Measurements from ENCODE around the gene CYP2A6.
"Not testable (repeated sequence)": the region's sequence is repeated elsewhere in the genome, so short reads cannot be mapped to it uniquely, and the experiment has no call there.

The CYP2A6 gene

GRCh38 chr19:40850277-40850676, at the start of gene CYP2A6:
CYP2A6 (minus strand) TSS chr19:40850447; CDS start chr19:40850426, 21 bp downstream.
- not testable (repeated sequence) for FAIRE-seq

- FAIRE-seq, result not testable (repeated sequence)
Measured at GRCh38 chr19:40899964-40900363, 49.7 kb upstream of the CYP2A6 start.

- not testable (repeated sequence) for FAIRE-seq
Measured at GRCh38 chr19:40896843-40897789, 46.9 kb upstream of the CYP2A6 start.

GRCh38 chr19:40896418-40896796, 46.2 kb upstream of the CYP2A6 start:
- FAIRE-seq, result no peak

GRCh38 chr19:40893112-40893511, 42.9 kb upstream of the CYP2A6 start:
- FAIRE-seq, result no peak

- no peak for FAIRE-seq
Measured at GRCh38 chr19:40889366-40889765, 39.1 kb upstream of the CYP2A6 start.

- no peak for FAIRE-seq
Measured at GRCh38 chr19:40888191-40888590, 37.9 kb upstream of the CYP2A6 start.

- not testable (repeated sequence) for FAIRE-seq
Measured at GRCh38 chr19:40884187-40884931, 34.1 kb upstream of the CYP2A6 start.

- not testable (repeated sequence) for FAIRE-seq
Measured at GRCh38 chr19:40882062-40882461, 31.8 kb upstream of the CYP2A6 start, which contains the start of gene CYP2A7. CYP2A7 (minus strand) TSS chr19:40882231; CDS start chr19:40882210, 21 bp downstream.

- FAIRE-seq, result not testable (repeated sequence)
Measured at GRCh38 chr19:40879349-40879748, 29.1 kb upstream of the CYP2A6 start.

- not testable (repeated sequence) for FAIRE-seq
Measured at GRCh38 chr19:40875526-40875951, 25.3 kb upstream of the CYP2A6 start.

GRCh38 chr19:40874874-40875273, 24.6 kb upstream of the CYP2A6 start:
- not testable (repeated sequence) for FAIRE-seq

- not testable (repeated sequence) for FAIRE-seq
Measured at GRCh38 chr19:40873873-40874272, 23.6 kb upstream of the CYP2A6 start.

GRCh38 chr19:40872209-40872608, 22.0 kb upstream of the CYP2A6 start:
- no peak for FAIRE-seq

GRCh38 chr19:40867701-40868100, 17.5 kb upstream of the CYP2A6 start:
- FAIRE-seq, result no peak

GRCh38 chr19:40864739-40865496, 14.7 kb upstream of the CYP2A6 start:
- FAIRE-seq, result not testable (repeated sequence)

GRCh38 chr19:40862785-40863184, 12.5 kb upstream of the CYP2A6 start:
- no peak for FAIRE-seq

GRCh38 chr19:40862333-40862732, 12.1 kb upstream of the CYP2A6 start:
- no peak for FAIRE-seq

GRCh38 chr19:40858109-40858508, 7.9 kb upstream of the CYP2A6 start:
- no peak for FAIRE-seq

- FAIRE-seq, result not testable (repeated sequence)
Measured at GRCh38 chr19:40852467-40853152, 2.4 kb upstream of the CYP2A6 start.

GRCh38 chr19:40846722-40847121, 3.5 kb downstream of the CYP2A6 start:
- not testable (repeated sequence) for FAIRE-seq

GRCh38 chr19:40843653-40844052, 6.6 kb downstream of the CYP2A6 start:
- FAIRE-seq, result not testable (repeated sequence)
